HepG2 (cell line): ENCODE results near the gene ELOVL2. TPM values are rescaled to one million over a fixed set of nuclear protein-coding genes. Genes with fewer than 3 reads are reported as not detected.
A peak's percentile ranks its signal among the peaks of the same experiment; 100 is the strongest.

ENCODE experiments used
- ATAC-seq: fragments of 200-7000 bp; cut with Tn5 transposase; 3 replicates; pipeline ENCODE4 v1.9.1; 2020; ENCODE audit warnings: mild to moderate bottlenecking, moderate library complexity
- BruUV-seq: library from RNA; stranded (reverse); fragments of 400-500 nt; replicated peaks from 2 replicates; lab custom pipeline; 2021; lab: Mats Ljungman, UMichigan
- CTCF ChIA-PET: fragments of 300-600 bp; formaldehyde crosslinking; extraction: SDS; loops from one replicate; lab custom pipeline; 2021; ENCODE audit warnings: low total read pairs, inconsistent platforms, low intra/inter-chr PET ratio; lab: Yijun Ruan, JAX
- POLR2A ChIA-PET: fragments of 350-600 bp; sonication (Branson Sonifier 250); formaldehyde crosslinking; loops from one replicate; lab custom pipeline; 2020; ENCODE audit warnings: antibody characterized with exemption, inconsistent platforms; lab: Yijun Ruan, JAX
- DNase-seq: peaks from one replicate; pipeline ENCODE4 v3.0.0-alpha.2; 2015; ENCODE audit warnings: low spot score
- FAIRE-seq: peaks from 3 replicates; lab custom pipeline; 2011; peaks lifted over from hg19 to GRCh38; lab: Jason Lieb, UNC
- H2AFZ ChIP-seq: one replicate; pipeline ENCODE4 v1.6.1; 2011; ENCODE audit warnings: low read length, inconsistent platforms
- H3K27ac ChIP-seq: fragments of 300-600 bp; 3 replicates; pipeline ENCODE4 v1.8.0; 2011; ENCODE audit warnings: mixed run types, mild to moderate bottlenecking, mixed read lengths, low read length, inconsistent platforms; ENCODE audit not compliant: insufficient read depth; ENCODE audit errors: extremely low read length
- H3K27me3 ChIP-seq, 2 experiments: fragments of 200-600 bp in 1 of 2; 2 replicates in 1 of 2; 3 replicates in 1 of 2; pipeline versions ENCODE4 v1.6.0 to v1.8.0; 2011; ENCODE audit warnings: low read length in 2 of 2, mild to moderate bottlenecking in 2 of 2, moderate library complexity in 2 of 2, inconsistent platforms in 1 of 2; ENCODE audit not compliant: insufficient read depth in 2 of 2, control insufficient read depth in 1 of 2
- H3K36me3 ChIP-seq, 2 experiments: fragments of 200-600 bp in 1 of 2; replicated peaks in 1 of 2; 2 replicates in 1 of 2; 3 replicates in 1 of 2; pipeline versions ENCODE4 v1.5.1 to v1.8.0; 2011; ENCODE audit warnings: low read length in 2 of 2, inconsistent platforms in 1 of 2; ENCODE audit not compliant: insufficient read depth in 2 of 2, control insufficient read depth in 1 of 2
- H3K4me1 ChIP-seq: 2 replicates; pipeline ENCODE4 v1.5.1; 2012; ENCODE audit warnings: low read length, inconsistent platforms; ENCODE audit not compliant: insufficient read depth
- H3K4me2 ChIP-seq: 2 replicates; pipeline ENCODE4 v1.6.0; 2011; ENCODE audit warnings: low read depth, low read length, inconsistent platforms
- H3K4me3 ChIP-seq, 3 experiments: fragments of 200-600 bp in 1 of 3; sonication (generic), shearing (Covaris generic) in 1 of 3; replicated peaks in 1 of 3; 2 replicates each; pipeline ENCODE4 v1.5.1; 2011 to 2016; ENCODE audit warnings: low read length in 3 of 3, inconsistent platforms in 2 of 3, low read depth in 2 of 3, mild to moderate bottlenecking in 2 of 3, control low read depth in 1 of 3, mixed read lengths in 1 of 3; ENCODE audit not compliant: insufficient read depth in 1 of 3
- H3K79me2 ChIP-seq: one replicate; pipeline ENCODE4 v1.6.1; 2011; ENCODE audit warnings: low read length, inconsistent platforms; ENCODE audit not compliant: insufficient read depth
- H3K9ac ChIP-seq: 2 replicates; pipeline ENCODE4 v1.6.0; 2011; ENCODE audit warnings: mild to moderate bottlenecking, low read depth, low read length, inconsistent platforms; ENCODE audit not compliant: insufficient read depth
- H3K9me3 ChIP-seq: 2 replicates; pipeline ENCODE4 v1.5.1; 2012; ENCODE audit warnings: mild to moderate bottlenecking, low read length
- H4K20me1 ChIP-seq: 2 replicates; pipeline ENCODE4 v1.6.0; 2011; ENCODE audit warnings: inconsistent platforms, mild to moderate bottlenecking, low read length, moderate library complexity; ENCODE audit not compliant: insufficient read depth
- BRCA1 ChIP-seq: sonication (generic); formaldehyde crosslinking; IDR thresholded peaks from 2 replicates; pipeline ENCODE4 v1.4.0; 2020; ENCODE audit warnings: missing genetic modification reagents
- CEBPB ChIP-seq: IDR thresholded peaks from 2 replicates; pipeline ENCODE4 v1.6.1; 2011; ENCODE audit warnings: low read depth, low read length, improper control_type of control experiment, borderline replicate concordance
- EEA1 ChIP-seq: sonication (generic); formaldehyde crosslinking; IDR thresholded peaks from 2 replicates; pipeline ENCODE4 v1.5.1; 2020; ENCODE audit warnings: mild to moderate bottlenecking, missing genetic modification reagents, borderline replicate concordance
- GFI1 ChIP-seq: sonication (generic); formaldehyde crosslinking; IDR thresholded peaks from 2 replicates; pipeline ENCODE4 v1.5.0; 2020; ENCODE audit warnings: missing genetic modification reagents, mild to moderate bottlenecking, borderline replicate concordance
- KLF6 ChIP-seq: IDR thresholded peaks from 2 replicates; pipeline ENCODE4 v1.8.0; 2016; ENCODE audit warnings: missing biosample characterization, missing genetic modification reagents
- MTA3 ChIP-seq: sonication (generic); formaldehyde crosslinking; IDR thresholded peaks from 2 replicates; pipeline ENCODE4 v1.4.0; 2020; ENCODE audit warnings: missing genetic modification reagents
- NFIB ChIP-seq: sonication (generic); formaldehyde crosslinking; IDR thresholded peaks from 2 replicates; pipeline ENCODE4 v1.9.0; 2021; ENCODE audit warnings: missing genetic modification reagents, mild to moderate bottlenecking, borderline replicate concordance
- PCBP1 ChIP-seq: fragments of 200-400 bp; formaldehyde crosslinking; IDR thresholded peaks from 2 replicates; pipeline ENCODE4 v1.6.1; 2017; ENCODE audit warnings: mild to moderate bottlenecking, low read depth, low read length, borderline replicate concordance
- SAFB2 ChIP-seq: sonication (generic); formaldehyde crosslinking; IDR thresholded peaks from 2 replicates; pipeline ENCODE4 v1.5.1; 2020; ENCODE audit warnings: missing genetic modification reagents, low read depth, mild to moderate bottlenecking, borderline replicate concordance
- SMARCE1 ChIP-seq: fragments of 450-650 bp; IDR thresholded peaks from 2 replicates; pipeline ENCODE4 v1.6.1; 2017; ENCODE audit warnings: borderline replicate concordance
- SNAI1 ChIP-seq: sonication (generic); formaldehyde crosslinking; IDR thresholded peaks from 2 replicates; pipeline ENCODE4 v1.5.0; 2020; ENCODE audit warnings: mild to moderate bottlenecking, missing genetic modification reagents, borderline replicate concordance
- SP4 ChIP-seq: sonication (generic); formaldehyde crosslinking; IDR thresholded peaks from 2 replicates; pipeline ENCODE4 v1.8.1; 2023; ENCODE audit warnings: mild to moderate bottlenecking, missing genetic modification reagents
- ZFYVE20 ChIP-seq: sonication (generic); formaldehyde crosslinking; IDR thresholded peaks from 2 replicates; pipeline ENCODE4 v1.8.0; 2023; ENCODE audit warnings: low read depth, mild to moderate bottlenecking, moderate library complexity, missing genetic modification reagents, borderline replicate concordance
- ZKSCAN5 ChIP-seq: sonication (generic); formaldehyde crosslinking; IDR thresholded peaks from 2 replicates; pipeline ENCODE4 v1.5.1; 2020; ENCODE audit warnings: mild to moderate bottlenecking, missing genetic modification reagents
- ZNF224 ChIP-seq: sonication (generic); formaldehyde crosslinking; IDR thresholded peaks from 2 replicates; pipeline ENCODE4 v1.5.0; 2020; ENCODE audit warnings: mild to moderate bottlenecking, missing genetic modification reagents
- ZNF337 ChIP-seq: sonication (generic); formaldehyde crosslinking; IDR thresholded peaks from 2 replicates; pipeline ENCODE4 v1.5.1; 2020; ENCODE audit warnings: missing genetic modification reagents, low read depth, mild to moderate bottlenecking, borderline replicate concordance
- ZNF7 ChIP-seq: IDR thresholded peaks from 2 replicates; pipeline ENCODE4 v1.6.1; 2016; ENCODE audit warnings: missing biosample characterization, missing genetic modification reagents
- WGBS: methylation state at CpG from one replicate; pipeline ENCODE4 v1.1.6; 2017; ENCODE audit warnings: low lambda C conversion rate; 5-methylcytosine and 5-hydroxymethylcytosine counted together
- in situ Hi-C: cut with HindIII; loops from 2 replicates; pipeline ENCODE4 v1.10.0; 2017; ENCODE audit warnings: low pct_unique_long_range_greater_than_20kb; ENCODE audit not compliant: extremely low pct_ligation_motif_present
- intact Hi-C: fragments of 100-400 bp; cut with micrococcal nuclease; formaldehyde crosslinking; loops from one replicate; pipeline ENCODE4 v1.10.0; 2022; ENCODE audit not compliant: unreplicated experiment
- polyA plus RNA-seq, 8 experiments: library from polyadenylated mRNA; depleted of rRNA in 3 of 8; stranded (reverse) in 7 of 8; unstranded in 1 of 8; fragments of >200 nt; fragmentation: Illumina TruSeq in 4 of 8; extraction: Trizol in 4 of 8; gene quantifications; 2 replicates each; pipeline versions ENCODE4 v1.2.1 to v1.2.3, GENCODE V29; 2011 to 2016; ENCODE audit warnings: low read depth in 4 of 8, missing spikeins in 1 of 8, mixed read lengths in 1 of 8; ENCODE audit not compliant: insufficient read depth in 1 of 8
- total RNA-seq, 5 experiments: library from RNA; depleted of rRNA; stranded (reverse); fragments of >200 nt; fragmentation: Illumina TruSeq; extraction: Trizol; gene quantifications; 2 replicates each; pipeline ENCODE4 v1.2.3, GENCODE V29; 2016; ENCODE audit warnings: low read depth in 1 of 5
- TF ChIP-seq, protein P1 (sequence below): sonication (generic); formaldehyde crosslinking; IDR thresholded peaks from 2 replicates; pipeline ENCODE4 v1.4.0; 2020; ENCODE audit warnings: missing genetic modification reagents, borderline replicate concordance

The ELOVL2 gene
- total and polyA plus RNA-seq, 2 of the 13 experiments (the other 11 are each of a cell fraction or from before 2014, with no cell fraction given): 43.6 to 65.4 TPM

DNA sequence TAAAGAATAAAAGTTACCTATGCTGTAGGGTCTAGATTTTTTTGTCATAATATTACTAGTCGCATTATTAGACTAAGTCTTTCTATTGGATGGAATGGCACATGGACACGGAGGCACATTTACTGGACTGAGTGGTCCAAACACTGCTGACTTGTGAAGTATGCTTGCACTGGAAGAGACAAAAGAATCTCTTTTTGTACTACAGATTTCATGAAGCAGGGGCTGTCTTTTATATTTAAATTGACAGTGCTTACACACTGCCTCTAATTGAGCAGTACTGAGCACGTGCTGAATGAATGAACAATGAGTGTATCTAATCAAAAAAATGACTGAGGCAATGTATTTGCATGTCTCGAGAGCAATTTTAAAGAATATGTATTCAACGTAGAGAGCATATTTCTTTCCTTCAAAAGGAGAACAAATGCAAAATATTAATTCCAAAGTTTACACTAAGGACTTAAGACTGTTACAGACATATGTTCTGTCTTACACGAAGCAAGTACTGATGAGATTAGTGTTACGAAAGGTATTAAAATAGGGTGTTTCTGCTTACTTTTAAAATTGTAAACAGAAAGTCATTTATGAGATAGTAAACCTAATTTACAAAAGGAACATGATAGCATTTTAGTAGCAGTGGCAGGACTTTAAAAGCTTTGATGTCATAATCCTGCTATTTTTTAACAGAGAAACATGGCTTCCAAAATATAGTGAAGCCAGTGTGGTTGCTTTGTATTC lies 8.3 kb downstream of the ELOVL2 start:
- no peak for FAIRE-seq
- Histone ChIP-seq H3K79me2 (peaks cover 97% of the 10 kb centered on the region), H3K4me2 (no peak overlapping the region), H4K20me1 (no peaks in the 10 kb centered on the region), H3K4me3 (no peak overlapping the region), H3K36me3 (no peaks in the 10 kb centered on the region), H3K27ac (peak overlapping the region; percentile 67), H3K4me1 (peaks cover 73% of the 10 kb centered on the region), H2AFZ (no peak overlapping the region), H3K9me3 (no peaks in the 10 kb centered on the region), H3K9ac (no peak overlapping the region), H3K27me3 (no peaks in the 10 kb centered on the region)
- ChIA-PET POLR2A (interaction anchor here (5.3 to 6.1 kb wide), 2 partner anchors 24 to 28 kb away, joined by 20 to 52 read pairs; no protein-coding TSS in a partner anchor), CTCF (no interaction called here)
- WGBS: 95% methylated on average over 7 of the region's 7 CpGs
- intact Hi-C loops: no loop called here
- in situ Hi-C loops: no loop called here
- DNase-seq: no peak
- no peak for ATAC-seq
- TF ChIP-seq KLF6: no peak
- no peak for TF ChIP-seq ZNF224
- no peak for TF ChIP-seq ZFYVE20
- no peak for TF ChIP-seq BRCA1 (CRISPR knock-in tag)
- TF ChIP-seq SAFB2 (CRISPR knock-in tag): no peak
- no peak for TF ChIP-seq EEA1 (CRISPR knock-in tag)
- no peak for TF ChIP-seq MTA3 (CRISPR knock-in tag)
- no peak for TF ChIP-seq SNAI1 (CRISPR knock-in tag)
- TF ChIP-seq NFIB (CRISPR knock-in tag): no peak
- TF ChIP-seq ZNF7 (CRISPR knock-in tag): no peak
- TF ChIP-seq ZKSCAN5 (CRISPR knock-in tag): no peak
- TF ChIP-seq PCBP1: no peak
- no peak for TF ChIP-seq SMARCE1
- TF ChIP-seq, protein P1, sequence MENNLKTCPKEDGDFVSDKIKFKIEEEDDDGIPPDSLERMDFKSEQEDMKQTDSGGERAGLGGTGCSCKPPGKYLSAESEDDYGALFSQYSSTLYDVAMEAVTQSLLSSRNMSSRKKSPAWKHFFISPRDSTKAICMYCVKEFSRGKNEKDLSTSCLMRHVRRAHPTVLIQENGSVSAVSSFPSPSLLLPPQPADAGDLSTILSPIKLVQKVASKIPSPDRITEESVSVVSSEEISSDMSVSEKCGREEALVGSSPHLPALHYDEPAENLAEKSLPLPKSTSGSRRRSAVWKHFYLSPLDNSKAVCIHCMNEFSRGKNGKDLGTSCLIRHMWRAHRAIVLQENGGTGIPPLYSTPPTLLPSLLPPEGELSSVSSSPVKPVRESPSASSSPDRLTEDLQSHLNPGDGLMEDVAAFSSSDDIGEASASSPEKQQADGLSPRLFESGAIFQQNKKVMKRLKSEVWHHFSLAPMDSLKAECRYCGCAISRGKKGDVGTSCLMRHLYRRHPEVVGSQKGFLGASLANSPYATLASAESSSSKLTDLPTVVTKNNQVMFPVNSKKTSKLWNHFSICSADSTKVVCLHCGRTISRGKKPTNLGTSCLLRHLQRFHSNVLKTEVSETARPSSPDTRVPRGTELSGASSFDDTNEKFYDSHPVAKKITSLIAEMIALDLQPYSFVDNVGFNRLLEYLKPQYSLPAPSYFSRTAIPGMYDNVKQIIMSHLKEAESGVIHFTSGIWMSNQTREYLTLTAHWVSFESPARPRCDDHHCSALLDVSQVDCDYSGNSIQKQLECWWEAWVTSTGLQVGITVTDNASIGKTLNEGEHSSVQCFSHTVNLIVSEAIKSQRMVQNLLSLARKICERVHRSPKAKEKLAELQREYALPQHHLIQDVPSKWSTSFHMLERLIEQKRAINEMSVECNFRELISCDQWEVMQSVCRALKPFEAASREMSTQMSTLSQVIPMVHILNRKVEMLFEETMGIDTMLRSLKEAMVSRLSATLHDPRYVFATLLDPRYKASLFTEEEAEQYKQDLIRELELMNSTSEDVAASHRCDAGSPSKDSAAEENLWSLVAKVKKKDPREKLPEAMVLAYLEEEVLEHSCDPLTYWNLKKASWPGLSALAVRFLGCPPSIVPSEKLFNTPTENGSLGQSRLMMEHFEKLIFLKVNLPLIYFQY (CRISPR knock-in tag): no peak
- TF ChIP-seq CEBPB: no peak
- TF ChIP-seq ZNF337 (CRISPR knock-in tag): no peak
- TF ChIP-seq GFI1: no peak
- no peak for TF ChIP-seq SP4
- no TSS peak for BruUV-seq
